ENCODE measurements around the gene GNL1. TPM values are rescaled to one million over a fixed set of nuclear protein-coding genes. Genes with fewer than 3 reads are reported as not detected.

The GNL1 gene
- total RNA-seq, 1 donor from 2014 or later, result 71.0 TPM

- H3K4me1 Mint-ChIP-seq, result peaks cover 34% of the 10 kb centered on the region
- H3K27ac Mint-ChIP-seq (ENCODE audit: unreplicated experiment), result no peak overlapping the region
- peaks cover 21% of the 10 kb centered on the region for H3K27me3 Mint-ChIP-seq (ENCODE audit: low read depth)
- H3K36me3 Mint-ChIP-seq (ENCODE audit: low read depth), result no peaks in the 10 kb centered on the region
- no peak for DNase-seq (ENCODE audit: low read depth, low spot score)
- peak overlapping the region; percentile 96 for H3K4me3 Mint-ChIP-seq
- TF ChIP-seq CTCF (conservative IDR thresholded peaks at IDR 0.05), result no peak
- no peaks in the 10 kb centered on the region for H3K9me3 Mint-ChIP-seq
Measured at GRCh38 chr6:30570263-30570662, 14.0 kb upstream of the GNL1 start.

GRCh38 chr6:30568245-30568644 lies 12.0 kb upstream of the GNL1 start:
- Mint-ChIP-seq H3K4me3 (peak overlapping the region; percentile 71), H3K27ac (ENCODE audit: unreplicated experiment) (no peak overlapping the region), H3K27me3 (ENCODE audit: low read depth) (peaks cover 21% of the 10 kb centered on the region), H3K36me3 (ENCODE audit: low read depth) (peaks cover 2% of the 10 kb centered on the region), H3K9me3 (no peaks in the 10 kb centered on the region), H3K4me1 (peaks cover 29% of the 10 kb centered on the region)
- no peak for TF ChIP-seq CTCF (conservative IDR thresholded peaks at IDR 0.05)
- no peak for DNase-seq (ENCODE audit: low read depth, low spot score)

- Mint-ChIP-seq H3K36me3 (ENCODE audit: low read depth) (peaks cover 13% of the 10 kb centered on the region), H3K4me3 (peak overlapping the region; percentile 40), H3K4me1 (peaks cover 8% of the 10 kb centered on the region), H3K9me3 (no peaks in the 10 kb centered on the region), H3K27ac (ENCODE audit: unreplicated experiment) (peak overlapping the region; percentile 78), H3K27me3 (ENCODE audit: low read depth) (peaks cover 17% of the 10 kb centered on the region)
- no peak for DNase-seq (ENCODE audit: low read depth, low spot score)
- no peak for TF ChIP-seq CTCF (conservative IDR thresholded peaks at IDR 0.05)
Measured at GRCh38 chr6:30565772-30566171, 9.5 kb upstream of the GNL1 start.

GRCh38 chr6:30564114-30564513 lies 7.8 kb upstream of the GNL1 start:
- Mint-ChIP-seq H3K36me3 (ENCODE audit: low read depth) (peaks cover 13% of the 10 kb centered on the region), H3K4me3 (peak overlapping the region; percentile 31), H3K9me3 (no peaks in the 10 kb centered on the region), H3K27me3 (ENCODE audit: low read depth) (peaks cover 3% of the 10 kb centered on the region), H3K27ac (ENCODE audit: unreplicated experiment) (no peak overlapping the region), H3K4me1 (no peaks in the 10 kb centered on the region)
- no peak for DNase-seq (ENCODE audit: low read depth, low spot score)
- TF ChIP-seq CTCF (conservative IDR thresholded peaks at IDR 0.05), result no peak

- Mint-ChIP-seq H3K9me3 (no peaks in the 10 kb centered on the region), H3K4me3 (peak overlapping the region; percentile 47), H3K36me3 (ENCODE audit: low read depth) (peaks cover 13% of the 10 kb centered on the region), H3K4me1 (peaks cover 8% of the 10 kb centered on the region), H3K27ac (ENCODE audit: unreplicated experiment) (no peak overlapping the region), H3K27me3 (ENCODE audit: low read depth) (peaks cover 3% of the 10 kb centered on the region)
- TF ChIP-seq CTCF (conservative IDR thresholded peaks at IDR 0.05), result no peak
- no peak for DNase-seq (ENCODE audit: low read depth, low spot score)
Measured at GRCh38 chr6:30562470-30563425, 6.5 kb upstream of the GNL1 start.

Data from neural crest cell (in vitro differentiated cells).